Measurements from ENCODE around the gene CPOX.
"Not testable (repeated sequence)": the region's sequence is repeated elsewhere in the genome, so short reads cannot be mapped to it uniquely, and the experiment has no call there.

CPOX gene

GRCh38 chr3:98563661-98564281, 29.6 kb downstream of the CPOX start:
- ATAC-seq (ENCODE audit: low read depth) = peak; percentile 74
- Mint-ChIP-seq H3K27ac (peak overlapping the region; percentile 87), H3K27me3 (no peaks in the 10 kb centered on the region), H3K4me1 (peaks cover 30% of the 10 kb centered on the region), H3K4me3 (peak overlapping the region; percentile 71), H3K9me3 (no peaks in the 10 kb centered on the region), H3K36me3 (no peaks in the 10 kb centered on the region)
- no peak for DNase-seq (ENCODE audit: low spot score in 2 of 2)

DNA sequence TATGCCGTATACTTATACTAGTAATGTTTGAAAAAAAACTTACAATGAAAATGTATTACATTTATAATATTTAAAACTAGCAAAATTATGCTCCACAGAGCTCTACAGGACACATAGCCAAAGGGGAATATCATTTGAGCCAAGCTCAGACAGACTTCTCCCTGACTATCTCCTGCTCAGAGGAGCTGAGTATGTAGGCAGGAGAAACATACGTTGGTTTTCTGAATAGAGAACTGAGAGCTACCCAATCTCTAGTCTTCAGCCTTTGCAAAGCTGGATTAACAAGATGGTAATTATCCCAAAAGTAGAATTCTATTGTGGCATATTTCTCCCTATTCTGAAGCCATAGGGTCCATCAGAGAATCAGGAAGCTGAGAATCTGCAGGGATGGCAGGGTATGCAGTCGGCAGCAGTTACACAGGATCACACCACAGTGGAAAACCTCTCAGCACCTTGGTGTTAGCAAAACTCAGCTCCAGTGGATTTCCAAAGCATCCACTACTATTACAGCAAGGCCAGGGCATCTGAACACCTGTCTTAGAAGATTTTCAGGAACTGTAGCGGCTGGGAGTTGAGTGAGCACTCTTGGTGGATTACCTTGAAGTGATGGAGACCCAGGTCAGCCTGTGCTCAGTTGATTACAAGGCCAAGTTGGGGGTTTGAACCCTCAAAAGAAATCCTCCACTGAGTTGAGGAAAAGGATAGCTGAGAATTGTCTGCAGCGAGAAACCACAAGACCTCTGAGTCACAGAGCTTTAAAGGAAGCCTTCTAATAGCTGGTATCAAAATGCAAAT, 31.5 kb downstream of the CPOX start:
- ATAC-seq (ENCODE audit: low read depth) (no peak), DNase-seq (ENCODE audit: low spot score in 2 of 2) (no peak)
- Mint-ChIP-seq H3K27ac (peak overlapping the region; percentile 24), H3K4me3 (no peak overlapping the region), H3K9me3 (no peaks in the 10 kb centered on the region), H3K27me3 (peaks cover 1% of the 10 kb centered on the region), H3K4me1 (peaks cover 37% of the 10 kb centered on the region), H3K36me3 (no peaks in the 10 kb centered on the region)

DNA sequence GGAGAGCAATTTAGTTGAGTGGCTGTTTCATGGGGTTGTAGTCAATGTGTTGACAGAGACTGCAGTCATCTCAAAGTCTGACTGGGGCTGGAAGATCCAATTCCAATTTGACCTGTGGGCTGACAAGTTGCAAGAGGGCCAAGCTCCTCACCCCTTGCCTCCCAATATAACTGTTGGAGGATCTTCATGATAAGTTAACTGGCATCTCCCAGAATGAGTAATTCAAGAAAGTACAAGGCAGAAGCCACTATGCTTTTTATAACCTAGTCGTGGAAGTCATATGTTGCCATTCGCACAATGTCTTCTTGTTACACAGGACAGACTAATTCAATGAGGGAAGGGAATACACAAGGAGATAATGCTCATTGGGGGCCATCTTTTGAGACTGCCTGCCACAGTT, 32.5 kb downstream of the CPOX start:
- Mint-ChIP-seq H3K4me3 (peak overlapping the region; percentile 30), H3K9me3 (no peaks in the 10 kb centered on the region), H3K27me3 (peaks cover 4% of the 10 kb centered on the region), H3K27ac (peak overlapping the region; percentile 15), H3K36me3 (no peaks in the 10 kb centered on the region), H3K4me1 (peaks cover 42% of the 10 kb centered on the region)
- DNase-seq (ENCODE audit: low spot score in 2 of 2) (no peak), ATAC-seq (ENCODE audit: low read depth) (no peak)

GRCh38 chr3:98559769-98560168, 33.6 kb downstream of the CPOX start:
- H3K27me3 Mint-ChIP-seq; H3K36me3 Mint-ChIP-seq; H3K4me3 Mint-ChIP-seq; DNase-seq (ENCODE audit: low spot score in 2 of 2); ATAC-seq (ENCODE audit: low read depth); H3K27ac Mint-ChIP-seq; H3K9me3 Mint-ChIP-seq: not testable (repeated sequence)
- H3K4me1 Mint-ChIP-seq = peaks cover 44% of the 10 kb centered on the region

DNA sequence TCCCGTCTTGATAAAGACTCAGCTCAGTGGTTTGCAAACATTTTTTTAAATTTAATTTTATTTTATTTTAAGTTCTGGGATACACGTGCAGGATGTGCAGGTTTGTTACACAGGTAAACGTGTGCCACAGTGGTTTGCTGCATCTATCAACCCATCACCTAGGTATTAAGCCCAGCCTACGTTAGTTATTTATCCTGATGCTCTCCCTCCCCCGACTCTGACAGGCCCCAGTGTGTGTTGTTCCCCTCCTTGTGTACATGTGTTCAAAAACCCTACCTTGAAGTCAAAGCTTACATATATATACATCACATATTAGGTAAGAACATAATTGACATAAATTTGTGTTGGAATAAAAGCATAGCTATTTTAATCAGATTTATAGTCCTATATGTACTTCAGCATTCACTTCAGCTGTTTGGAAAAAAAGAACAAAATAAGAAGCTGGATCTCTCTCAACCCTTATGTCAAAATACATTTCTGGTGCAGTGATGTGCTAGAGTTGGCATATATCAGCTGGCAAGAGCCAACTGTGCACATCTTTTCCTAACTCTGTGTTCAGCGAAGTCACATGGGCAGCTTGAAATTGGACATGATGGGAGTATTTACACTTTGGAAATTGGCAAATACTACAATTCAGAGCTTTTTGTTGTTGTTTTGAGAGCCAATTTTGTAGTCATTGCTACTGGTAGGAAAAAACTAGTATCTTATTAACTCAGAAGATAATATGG, 35.1 kb downstream of the CPOX start:
- Mint-ChIP-seq H3K27ac (peak overlapping the region; percentile 96), H3K9me3 (no peaks in the 10 kb centered on the region), H3K27me3 (peaks cover 4% of the 10 kb centered on the region), H3K4me3 (peak overlapping the region; percentile 52), H3K4me1 (peaks cover 46% of the 10 kb centered on the region), H3K36me3 (no peaks in the 10 kb centered on the region)
- no peak for DNase-seq (ENCODE audit: low spot score in 2 of 2)
- ATAC-seq (ENCODE audit: low read depth) = no peak

DNA sequence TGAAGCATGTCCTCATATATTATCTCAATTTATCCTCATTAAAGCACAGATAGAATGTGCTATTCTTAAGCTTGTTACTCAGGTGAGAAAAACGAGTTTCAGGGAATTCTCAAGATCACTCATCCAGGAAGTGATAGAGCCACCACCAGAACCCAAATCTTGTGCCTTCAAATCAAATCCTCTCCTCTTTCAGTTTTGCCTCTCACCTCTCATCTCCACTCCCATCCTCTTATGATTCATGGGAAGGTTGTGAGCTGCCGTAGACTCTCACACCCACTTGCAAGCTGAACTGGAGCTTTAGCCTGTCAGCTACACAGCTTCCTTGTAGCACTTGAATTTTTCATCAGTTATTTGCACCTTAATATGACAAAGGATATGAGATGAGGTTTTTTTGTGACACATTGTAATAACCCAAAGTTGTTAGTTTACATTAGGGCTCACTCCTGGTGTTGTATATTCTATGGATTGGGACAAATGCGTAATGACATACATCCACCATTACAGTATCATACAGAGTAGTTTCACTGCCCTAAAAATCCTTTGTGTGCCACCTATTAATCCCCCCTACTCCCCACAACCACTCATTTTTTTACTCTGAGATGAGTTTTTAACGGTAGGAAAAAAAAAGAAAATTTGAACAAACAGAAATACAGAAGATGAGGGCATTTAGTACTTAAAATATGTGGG, 35.9 kb downstream of the CPOX start:
- Mint-ChIP-seq H3K4me3 (peak overlapping the region; percentile 55), H3K9me3 (no peaks in the 10 kb centered on the region), H3K27ac (peak overlapping the region; percentile 96), H3K36me3 (no peaks in the 10 kb centered on the region), H3K4me1 (peaks cover 49% of the 10 kb centered on the region), H3K27me3 (peaks cover 4% of the 10 kb centered on the region)
- ATAC-seq (ENCODE audit: low read depth) (no peak), DNase-seq (ENCODE audit: low spot score in 2 of 2) (no peak)

DNA sequence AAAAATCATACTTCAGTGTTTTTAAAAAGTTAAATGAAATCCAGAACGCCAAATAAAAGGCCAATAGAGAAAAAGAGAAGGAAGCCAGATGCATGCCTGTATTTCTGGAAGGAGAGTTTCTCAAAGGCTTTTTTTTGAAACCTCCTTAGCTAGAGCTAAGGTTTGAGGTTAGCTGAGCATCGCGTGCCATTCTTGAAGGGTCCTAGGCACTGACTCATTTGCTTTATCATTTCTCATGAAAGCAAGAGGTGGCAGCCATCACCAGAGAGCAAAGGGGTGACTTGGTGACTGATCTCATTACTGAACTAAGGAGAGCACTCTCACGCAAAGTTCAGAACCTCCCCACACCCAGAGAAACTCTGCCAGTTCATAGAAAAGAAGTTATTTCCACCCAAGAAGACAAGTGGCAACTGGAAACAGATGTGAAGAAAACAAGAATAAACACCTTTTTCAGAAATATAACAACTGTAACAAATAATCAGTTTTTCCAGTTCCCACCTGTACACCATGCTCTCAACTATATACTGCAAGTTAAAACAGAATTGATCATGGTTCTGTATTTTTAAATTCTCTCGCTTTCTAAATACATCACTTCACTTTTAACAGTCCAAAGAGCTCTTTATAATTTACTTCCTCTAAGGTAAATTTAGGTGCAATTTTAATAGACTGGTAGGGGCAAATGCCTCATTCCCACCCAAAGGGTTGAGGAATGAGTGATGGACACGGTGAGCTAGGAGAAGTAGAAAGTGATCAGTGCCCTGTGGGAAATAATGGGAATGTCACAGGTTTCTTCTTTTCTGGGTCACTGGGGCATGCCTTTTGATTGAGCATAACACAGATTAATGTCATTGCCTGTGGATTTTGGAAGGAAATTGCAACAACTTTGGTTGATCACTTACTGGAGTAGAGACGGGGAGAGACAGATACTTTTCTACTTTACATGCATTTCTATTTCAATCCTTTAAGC, 37.0 kb downstream of the CPOX start:
- no peak for DNase-seq (ENCODE audit: low spot score in 2 of 2)
- Mint-ChIP-seq H3K4me1 (peaks cover 57% of the 10 kb centered on the region), H3K27ac (peak overlapping the region; percentile 96), H3K4me3 (peak overlapping the region; percentile 87), H3K9me3 (no peaks in the 10 kb centered on the region), H3K27me3 (peaks cover 4% of the 10 kb centered on the region), H3K36me3 (no peaks in the 10 kb centered on the region)
- peak; percentile 37 for ATAC-seq (ENCODE audit: low read depth)

DNA sequence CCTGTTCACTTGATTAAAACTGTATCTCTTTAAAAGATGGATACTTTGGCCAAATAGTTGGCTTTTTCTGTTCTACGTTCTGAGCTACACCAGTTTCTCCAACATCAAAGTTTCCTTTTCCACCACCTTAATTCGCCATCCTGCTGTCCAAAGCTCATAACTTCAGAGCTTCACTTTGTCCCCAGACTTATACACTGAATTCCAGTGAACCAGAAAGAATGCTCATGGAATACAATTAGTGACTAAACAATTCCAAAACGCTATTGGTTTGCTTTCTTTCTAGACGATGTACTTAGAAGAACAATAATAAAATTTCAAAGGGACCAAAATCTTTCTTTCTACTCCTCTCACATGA, 38.4 kb downstream of the CPOX start:
- peak overlapping the region; percentile 34 for H3K4me3 Mint-ChIP-seq

GRCh38 chr3:98554580-98554979, 38.8 kb downstream of the CPOX start:
- H3K4me3 Mint-ChIP-seq = no peak overlapping the region
- no peaks in the 10 kb centered on the region for H3K9me3 Mint-ChIP-seq
- peak overlapping the region; percentile 96 for H3K27ac Mint-ChIP-seq
- H3K36me3 Mint-ChIP-seq = no peaks in the 10 kb centered on the region
- ATAC-seq (ENCODE audit: low read depth) (no peak), DNase-seq (ENCODE audit: low spot score in 2 of 2) (no peak)
- peaks cover 53% of the 10 kb centered on the region for H3K4me1 Mint-ChIP-seq
- peaks cover 4% of the 10 kb centered on the region for H3K27me3 Mint-ChIP-seq

More for the DNA sequence above, 38.4 kb downstream of the CPOX start:
- H3K27ac Mint-ChIP-seq = peak overlapping the region; percentile 96
- peaks cover 4% of the 10 kb centered on the region for H3K27me3 Mint-ChIP-seq
- H3K9me3 Mint-ChIP-seq = no peaks in the 10 kb centered on the region
- no peaks in the 10 kb centered on the region for H3K36me3 Mint-ChIP-seq
- no peak for DNase-seq (ENCODE audit: low spot score in 2 of 2)
- ATAC-seq (ENCODE audit: low read depth) = no peak
- peaks cover 53% of the 10 kb centered on the region for H3K4me1 Mint-ChIP-seq

- peak overlapping the region; percentile 11 for H3K4me3 Mint-ChIP-seq
- peak; percentile 25 for ATAC-seq (ENCODE audit: low read depth)
- DNase-seq (ENCODE audit: low spot score in 2 of 2) = no peak
- peak overlapping the region; percentile 96 for H3K27ac Mint-ChIP-seq
- peaks cover 4% of the 10 kb centered on the region for H3K27me3 Mint-ChIP-seq
- no peaks in the 10 kb centered on the region for H3K36me3 Mint-ChIP-seq
- H3K9me3 Mint-ChIP-seq = no peaks in the 10 kb centered on the region
- peaks cover 49% of the 10 kb centered on the region for H3K4me1 Mint-ChIP-seq
Measured at GRCh38 chr3:98553753-98554152, 39.7 kb downstream of the CPOX start.

GRCh38 chr3:98553021-98553563, 40.3 kb downstream of the CPOX start:
- ATAC-seq (ENCODE audit: low read depth) (peak; percentile 19), DNase-seq (ENCODE audit: low spot score in 2 of 2) (no peak)
- Mint-ChIP-seq H3K36me3 (no peaks in the 10 kb centered on the region), H3K4me3 (peak overlapping the region; percentile 61), H3K27ac (peak overlapping the region; percentile 96), H3K27me3 (peaks cover 2% of the 10 kb centered on the region), H3K9me3 (no peaks in the 10 kb centered on the region), H3K4me1 (peaks cover 45% of the 10 kb centered on the region)

GRCh38 chr3:98552232-98553020, 41.0 kb downstream of the CPOX start:
- Mint-ChIP-seq H3K4me3 (peak overlapping the region; percentile 61), H3K4me1 (peaks cover 41% of the 10 kb centered on the region)

More at GRCh38 chr3:98552232-98553020, 41.0 kb downstream of the CPOX start:
- Mint-ChIP-seq H3K27ac (peak overlapping the region; percentile 96), H3K9me3 (no peaks in the 10 kb centered on the region), H3K27me3 (peaks cover 2% of the 10 kb centered on the region), H3K36me3 (no peaks in the 10 kb centered on the region)
- no peak for ATAC-seq (ENCODE audit: low read depth)
- DNase-seq (ENCODE audit: low spot score in 2 of 2) = no peak

All from memory B cell (primary cell).